ENCODE results near the gene MAFB.

Gene MAFB

GRCh38 chr20:40710603-40711002 lies 21.6 kb upstream of the MAFB start:
- TF ChIP-seq CTCF (IDR thresholded peaks at IDR 0.05): no peak
- Histone ChIP-seq H3K27me3 (peaks cover 60% of the 10 kb centered on the region), H3K4me3 (ENCODE audit: low read depth in 1 of 2, low read length in 1 of 2) (no peak overlapping the region), H3K36me3 (no peaks in the 10 kb centered on the region), H3K4me1 (ENCODE audit: control insufficient read depth in 1 of 2, insufficient read depth in 1 of 2, low read depth in 1 of 2, low read length in 1 of 2) (no peaks in the 10 kb centered on the region), H3K27ac (no peak overlapping the region), H3K9me3 (no peaks in the 10 kb centered on the region)

GRCh38 chr20:40706977-40707582 lies 18.0 kb upstream of the MAFB start:
- H3K27ac ChIP-seq: no peak overlapping the region

GRCh38 chr20:40705413-40705812 lies 16.4 kb upstream of the MAFB start:
- H3K4me3 ChIP-seq (ENCODE audit: low read depth in 1 of 2, low read length in 1 of 2): no peak overlapping the region
- H3K4me1 ChIP-seq (ENCODE audit: control insufficient read depth in 1 of 2, insufficient read depth in 1 of 2, low read depth in 1 of 2, low read length in 1 of 2): no peaks in the 10 kb centered on the region
- no peak overlapping the region for H3K27ac ChIP-seq
- no peaks in the 10 kb centered on the region for H3K9me3 ChIP-seq
- no peak for TF ChIP-seq CTCF (IDR thresholded peaks at IDR 0.05)
- no peaks in the 10 kb centered on the region for H3K36me3 ChIP-seq
- H3K27me3 ChIP-seq: peaks cover 75% of the 10 kb centered on the region

More at GRCh38 chr20:40706977-40707582, 18.0 kb upstream of the MAFB start:
- no peaks in the 10 kb centered on the region for H3K4me1 ChIP-seq (ENCODE audit: control insufficient read depth in 1 of 2, insufficient read depth in 1 of 2, low read depth in 1 of 2, low read length in 1 of 2)
- no peaks in the 10 kb centered on the region for H3K9me3 ChIP-seq
- no peak for TF ChIP-seq CTCF (IDR thresholded peaks at IDR 0.05)
- no peaks in the 10 kb centered on the region for H3K36me3 ChIP-seq
- no peak overlapping the region for H3K4me3 ChIP-seq (ENCODE audit: low read depth in 1 of 2, low read length in 1 of 2)
- peaks cover 75% of the 10 kb centered on the region for H3K27me3 ChIP-seq

GRCh38 chr20:40704828-40705227 lies 15.8 kb upstream of the MAFB start:
- no peak overlapping the region for H3K4me3 ChIP-seq (ENCODE audit: low read depth in 1 of 2, low read length in 1 of 2)
- no peaks in the 10 kb centered on the region for H3K9me3 ChIP-seq
- no peaks in the 10 kb centered on the region for H3K36me3 ChIP-seq
- no peak for TF ChIP-seq CTCF (IDR thresholded peaks at IDR 0.05)
- no peaks in the 10 kb centered on the region for H3K4me1 ChIP-seq (ENCODE audit: control insufficient read depth in 1 of 2, insufficient read depth in 1 of 2, low read depth in 1 of 2, low read length in 1 of 2)
- peaks cover 75% of the 10 kb centered on the region for H3K27me3 ChIP-seq
- no peak overlapping the region for H3K27ac ChIP-seq

GRCh38 chr20:40703975-40704530 lies 15.0 kb upstream of the MAFB start:
- TF ChIP-seq CTCF (IDR thresholded peaks at IDR 0.05): no peak
- Histone ChIP-seq H3K27ac (no peak overlapping the region), H3K9me3 (no peaks in the 10 kb centered on the region), H3K4me1 (ENCODE audit: control insufficient read depth in 1 of 2, insufficient read depth in 1 of 2, low read depth in 1 of 2, low read length in 1 of 2) (no peaks in the 10 kb centered on the region), H3K36me3 (no peaks in the 10 kb centered on the region), H3K27me3 (peaks cover 76% of the 10 kb centered on the region), H3K4me3 (ENCODE audit: low read depth in 1 of 2, low read length in 1 of 2) (no peak overlapping the region)

Data from neutrophil (primary cell).